Measurements from ENCODE around the gene SLC1A3.
A peak's percentile ranks its signal among the peaks of the same experiment; 100 is the strongest.

Gene SLC1A3

GRCh38 chr5:36666274-36666673 is 59.9 kb downstream of the SLC1A3 start:
- Histone ChIP-seq H3K79me1 (ENCODE audit: low read length) (no peaks in the 10 kb centered on the region), H3K79me2 (ENCODE audit: control insufficient read depth, insufficient read depth, low read length) (no peaks in the 10 kb centered on the region), H3K27me3 (ENCODE audit: insufficient read depth, low read length, poor library complexity) (no peaks in the 10 kb centered on the region), H2BK120ac (ENCODE audit: low read depth, low read length) (peak overlapping the region; percentile 61), H2BK5ac (ENCODE audit: low read length) (no peak overlapping the region), H3K4me3 (ENCODE audit: low read length) (no peak overlapping the region), H4K5ac (ENCODE audit: low read length) (no peak overlapping the region), H3K4me2 (ENCODE audit: low read length) (no peak overlapping the region), H2BK15ac (replicated peaks; ENCODE audit: low read depth) (no peak overlapping the region), H3K56ac (ENCODE audit: low read length) (no peak overlapping the region), H4K8ac (ENCODE audit: low read depth, low read length) (no peak overlapping the region), H2AK5ac (ENCODE audit: low read length) (no peak overlapping the region), H3K9ac (ENCODE audit: low read length) (no peak overlapping the region), H3K27ac (ENCODE audit: low read depth, low read length) (no peak overlapping the region), H3K18ac (ENCODE audit: low read length) (no peak overlapping the region), H3K4ac (ENCODE audit: low read depth, low read length) (no peak overlapping the region), H3K4me1 (ENCODE audit: control insufficient read depth, low read depth, low read length) (peaks cover 2% of the 10 kb centered on the region), H3K23ac (ENCODE audit: low read length) (no peak overlapping the region), H3K36me3 (ENCODE audit: control insufficient read depth, insufficient read depth, low read length) (no peaks in the 10 kb centered on the region)
- no CpG with 5 or more reads among the region's 2 CpGs for WGBS (ENCODE audit: extremely low coverage, insufficient coverage, low lambda C conversion rate)
- DNase-seq: no peak

- Histone ChIP-seq H3K23ac (ENCODE audit: low read length) (no peak overlapping the region), H2AK5ac (ENCODE audit: low read length) (no peak overlapping the region), H3K4me3 (ENCODE audit: low read length) (no peak overlapping the region), H4K8ac (ENCODE audit: low read depth, low read length) (no peak overlapping the region), H3K4ac (ENCODE audit: low read depth, low read length) (no peak overlapping the region), H3K4me1 (ENCODE audit: control insufficient read depth, low read depth, low read length) (peaks cover 2% of the 10 kb centered on the region), H3K79me2 (ENCODE audit: control insufficient read depth, insufficient read depth, low read length) (no peaks in the 10 kb centered on the region), H3K9ac (ENCODE audit: low read length) (no peak overlapping the region), H3K27me3 (ENCODE audit: insufficient read depth, low read length, poor library complexity) (no peaks in the 10 kb centered on the region), H3K27ac (ENCODE audit: low read depth, low read length) (no peak overlapping the region), H3K56ac (ENCODE audit: low read length) (no peak overlapping the region), H3K18ac (ENCODE audit: low read length) (no peak overlapping the region), H2BK5ac (ENCODE audit: low read length) (no peak overlapping the region), H2BK120ac (ENCODE audit: low read depth, low read length) (no peak overlapping the region), H3K79me1 (ENCODE audit: low read length) (no peaks in the 10 kb centered on the region), H3K36me3 (ENCODE audit: control insufficient read depth, insufficient read depth, low read length) (no peaks in the 10 kb centered on the region), H3K4me2 (ENCODE audit: low read length) (no peak overlapping the region), H4K5ac (ENCODE audit: low read length) (no peak overlapping the region), H2BK15ac (replicated peaks; ENCODE audit: low read depth) (no peak overlapping the region)
- WGBS (ENCODE audit: extremely low coverage, insufficient coverage, low lambda C conversion rate): no CpG with 5 or more reads among the region's 1 CpG
- peak; percentile 54 for DNase-seq
Measured at GRCh38 chr5:36666986-36667385, 60.6 kb downstream of the SLC1A3 start.

GRCh38 chr5:36667824-36668223 is 61.4 kb downstream of the SLC1A3 start:
- H3K79me1 ChIP-seq (ENCODE audit: low read length): no peaks in the 10 kb centered on the region
- no peak overlapping the region for H2BK120ac ChIP-seq (ENCODE audit: low read depth, low read length)
- no peak overlapping the region for H3K27ac ChIP-seq (ENCODE audit: low read depth, low read length)
- no peak overlapping the region for H3K4me3 ChIP-seq (ENCODE audit: low read length)
- no peaks in the 10 kb centered on the region for H3K79me2 ChIP-seq (ENCODE audit: control insufficient read depth, insufficient read depth, low read length)
- peak overlapping the region; percentile 45 for H2BK15ac ChIP-seq (replicated peaks; ENCODE audit: low read depth)
- no peak overlapping the region for H3K9ac ChIP-seq (ENCODE audit: low read length)
- H3K23ac ChIP-seq (ENCODE audit: low read length): no peak overlapping the region
- no peak overlapping the region for H4K8ac ChIP-seq (ENCODE audit: low read depth, low read length)
- no peak overlapping the region for H2AK5ac ChIP-seq (ENCODE audit: low read length)
- no peaks in the 10 kb centered on the region for H3K36me3 ChIP-seq (ENCODE audit: control insufficient read depth, insufficient read depth, low read length)
- no peak overlapping the region for H3K56ac ChIP-seq (ENCODE audit: low read length)
- H3K4me2 ChIP-seq (ENCODE audit: low read length): no peak overlapping the region
- no peak overlapping the region for H3K18ac ChIP-seq (ENCODE audit: low read length)
- no peaks in the 10 kb centered on the region for H3K27me3 ChIP-seq (ENCODE audit: insufficient read depth, low read length, poor library complexity)
- H3K4me1 ChIP-seq (ENCODE audit: control insufficient read depth, low read depth, low read length): peaks cover 2% of the 10 kb centered on the region
- no peak overlapping the region for H3K4ac ChIP-seq (ENCODE audit: low read depth, low read length)
- no peak for DNase-seq
- no peak overlapping the region for H4K5ac ChIP-seq (ENCODE audit: low read length)
- no CpG with 5 or more reads among the region's 3 CpGs for WGBS (ENCODE audit: extremely low coverage, insufficient coverage, low lambda C conversion rate)
- no peak overlapping the region for H2BK5ac ChIP-seq (ENCODE audit: low read length)

- Histone ChIP-seq H3K4me2 (ENCODE audit: low read length) (no peak overlapping the region), H2BK15ac (replicated peaks; ENCODE audit: low read depth) (no peak overlapping the region), H3K18ac (ENCODE audit: low read length) (peak overlapping the region; percentile 4), H3K4ac (ENCODE audit: low read depth, low read length) (peak overlapping the region; percentile 2), H3K56ac (ENCODE audit: low read length) (no peak overlapping the region), H4K8ac (ENCODE audit: low read depth, low read length) (no peak overlapping the region), H2AK5ac (ENCODE audit: low read length) (no peak overlapping the region), H3K9ac (ENCODE audit: low read length) (no peak overlapping the region), H4K5ac (ENCODE audit: low read length) (no peak overlapping the region), H3K23ac (ENCODE audit: low read length) (no peak overlapping the region), H2BK120ac (ENCODE audit: low read depth, low read length) (no peak overlapping the region), H3K79me2 (ENCODE audit: control insufficient read depth, insufficient read depth, low read length) (no peaks in the 10 kb centered on the region), H3K4me3 (ENCODE audit: low read length) (no peak overlapping the region), H2BK5ac (ENCODE audit: low read length) (no peak overlapping the region), H3K79me1 (ENCODE audit: low read length) (no peaks in the 10 kb centered on the region), H3K36me3 (ENCODE audit: control insufficient read depth, insufficient read depth, low read length) (no peaks in the 10 kb centered on the region), H3K27me3 (ENCODE audit: insufficient read depth, low read length, poor library complexity) (no peaks in the 10 kb centered on the region), H3K27ac (ENCODE audit: low read depth, low read length) (no peak overlapping the region), H3K4me1 (ENCODE audit: control insufficient read depth, low read depth, low read length) (peaks cover 2% of the 10 kb centered on the region)
- DNase-seq: no peak
- no CpG with 5 or more reads among the region's 13 CpGs for WGBS (ENCODE audit: extremely low coverage, insufficient coverage, low lambda C conversion rate)
Measured at GRCh38 chr5:36669015-36669651, 62.7 kb downstream of the SLC1A3 start.

GRCh38 chr5:36670548-36670947 is 64.1 kb downstream of the SLC1A3 start:
- Histone ChIP-seq H3K56ac (ENCODE audit: low read length) (no peak overlapping the region), H3K27ac (ENCODE audit: low read depth, low read length) (no peak overlapping the region), H3K4me1 (ENCODE audit: control insufficient read depth, low read depth, low read length) (peaks cover 2% of the 10 kb centered on the region), H3K9ac (ENCODE audit: low read length) (no peak overlapping the region), H3K4me2 (ENCODE audit: low read length) (no peak overlapping the region), H3K27me3 (ENCODE audit: insufficient read depth, low read length, poor library complexity) (no peaks in the 10 kb centered on the region), H2AK5ac (ENCODE audit: low read length) (no peak overlapping the region), H3K4ac (ENCODE audit: low read depth, low read length) (no peak overlapping the region), H4K5ac (ENCODE audit: low read length) (no peak overlapping the region), H3K4me3 (ENCODE audit: low read length) (no peak overlapping the region), H3K18ac (ENCODE audit: low read length) (no peak overlapping the region), H3K79me2 (ENCODE audit: control insufficient read depth, insufficient read depth, low read length) (no peaks in the 10 kb centered on the region), H2BK5ac (ENCODE audit: low read length) (no peak overlapping the region), H3K79me1 (ENCODE audit: low read length) (no peaks in the 10 kb centered on the region), H2BK120ac (ENCODE audit: low read depth, low read length) (no peak overlapping the region), H3K36me3 (ENCODE audit: control insufficient read depth, insufficient read depth, low read length) (no peaks in the 10 kb centered on the region), H2BK15ac (replicated peaks; ENCODE audit: low read depth) (no peak overlapping the region), H4K8ac (ENCODE audit: low read depth, low read length) (no peak overlapping the region), H3K23ac (ENCODE audit: low read length) (no peak overlapping the region)
- no CpG with 5 or more reads among the region's 3 CpGs for WGBS (ENCODE audit: extremely low coverage, insufficient coverage, low lambda C conversion rate)
- DNase-seq: no peak

- 100% methylated on average over 1 of the region's 3 CpGs for WGBS (ENCODE audit: extremely low coverage, insufficient coverage, low lambda C conversion rate)
- H4K5ac ChIP-seq (ENCODE audit: low read length): no peak overlapping the region
- H2BK5ac ChIP-seq (ENCODE audit: low read length): no peak overlapping the region
Measured at GRCh38 chr5:36675282-36675681, 68.9 kb downstream of the SLC1A3 start.

More at GRCh38 chr5:36675282-36675681, 68.9 kb downstream of the SLC1A3 start:
- no peak overlapping the region for H2BK120ac ChIP-seq (ENCODE audit: low read depth, low read length)
- no peak overlapping the region for H2BK15ac ChIP-seq (replicated peaks; ENCODE audit: low read depth)
- no peak overlapping the region for H3K27ac ChIP-seq (ENCODE audit: low read depth, low read length)
- no peak overlapping the region for H2AK5ac ChIP-seq (ENCODE audit: low read length)
- no peak overlapping the region for H3K56ac ChIP-seq (ENCODE audit: low read length)
- no peak overlapping the region for H3K4me3 ChIP-seq (ENCODE audit: low read length)
- no peak overlapping the region for H3K4ac ChIP-seq (ENCODE audit: low read depth, low read length)
- H3K4me1 ChIP-seq (ENCODE audit: control insufficient read depth, low read depth, low read length): no peaks in the 10 kb centered on the region
- DNase-seq: no peak
- no peak overlapping the region for H3K4me2 ChIP-seq (ENCODE audit: low read length)
- H3K23ac ChIP-seq (ENCODE audit: low read length): no peak overlapping the region
- no peaks in the 10 kb centered on the region for H3K79me2 ChIP-seq (ENCODE audit: control insufficient read depth, insufficient read depth, low read length)
- no peaks in the 10 kb centered on the region for H3K27me3 ChIP-seq (ENCODE audit: insufficient read depth, low read length, poor library complexity)
- no peaks in the 10 kb centered on the region for H3K36me3 ChIP-seq (ENCODE audit: control insufficient read depth, insufficient read depth, low read length)
- H3K18ac ChIP-seq (ENCODE audit: low read length): no peak overlapping the region
- H3K9ac ChIP-seq (ENCODE audit: low read length): no peak overlapping the region
- no peaks in the 10 kb centered on the region for H3K79me1 ChIP-seq (ENCODE audit: low read length)
- H4K8ac ChIP-seq (ENCODE audit: low read depth, low read length): no peak overlapping the region
